ENCODE measurements around the gene S100A7.

DNA sequence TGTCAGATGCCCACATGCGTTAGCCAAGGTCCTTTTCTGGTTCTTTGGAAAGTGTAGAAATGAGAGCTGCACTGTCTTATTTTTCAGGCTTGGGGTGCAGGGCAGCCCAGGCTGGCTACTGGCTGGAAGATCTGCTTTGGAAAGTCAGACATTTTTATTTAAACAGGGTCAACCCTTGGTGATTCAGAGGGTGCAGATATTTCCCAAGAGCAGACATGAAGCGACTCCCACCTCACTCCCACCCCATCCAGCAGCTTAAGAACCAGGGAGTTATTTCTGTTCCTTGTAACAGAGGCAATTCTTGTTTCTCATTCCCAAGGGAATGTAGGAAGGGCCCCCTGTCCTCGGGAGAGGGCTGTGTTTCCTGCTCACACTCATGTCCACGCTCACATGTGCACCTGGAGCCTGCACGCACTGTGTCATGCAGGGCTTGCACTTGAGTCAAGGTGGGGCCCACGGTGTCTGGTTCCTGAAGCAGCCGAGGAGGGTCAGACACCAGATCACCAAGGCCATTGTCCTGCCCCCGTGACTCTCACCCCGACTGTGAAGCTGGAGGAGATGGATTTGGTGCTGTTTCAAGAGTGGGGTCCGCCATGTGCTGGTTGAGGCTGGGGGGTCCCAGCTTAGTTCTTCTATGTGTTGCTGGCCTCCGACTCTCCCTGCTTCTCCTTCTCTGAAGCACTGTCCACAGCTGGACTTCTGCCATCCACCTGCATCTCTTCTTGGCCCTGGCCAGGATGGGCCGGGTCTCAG lies 43.1 kb downstream of the S100A7 start:
- TF ChIP-seq EP300 (conservative IDR thresholded peaks at IDR 0.05; ENCODE audit: poor library complexity, severe bottlenecking) (no peak), RAD21 (conservative IDR thresholded peaks at IDR 0.05) (no peak), EZH2 (IDR thresholded peaks at IDR 0.05; ENCODE audit: borderline replicate concordance, insufficient read depth, low read length, poor library complexity, severe bottlenecking) (no peak), TAF1 (IDR thresholded peaks at IDR 0.05; ENCODE audit: low read depth) (no peak), POLR2AphosphoS5 (IDR thresholded peaks at IDR 0.05) (no peak), SMC3 (conservative IDR thresholded peaks at IDR 0.05; ENCODE audit: poor library complexity) (no peak), MXI1 (conservative IDR thresholded peaks at IDR 0.05; ENCODE audit: poor library complexity, severe bottlenecking) (no peak)
- TF ChIP-seq, protein P1, sequence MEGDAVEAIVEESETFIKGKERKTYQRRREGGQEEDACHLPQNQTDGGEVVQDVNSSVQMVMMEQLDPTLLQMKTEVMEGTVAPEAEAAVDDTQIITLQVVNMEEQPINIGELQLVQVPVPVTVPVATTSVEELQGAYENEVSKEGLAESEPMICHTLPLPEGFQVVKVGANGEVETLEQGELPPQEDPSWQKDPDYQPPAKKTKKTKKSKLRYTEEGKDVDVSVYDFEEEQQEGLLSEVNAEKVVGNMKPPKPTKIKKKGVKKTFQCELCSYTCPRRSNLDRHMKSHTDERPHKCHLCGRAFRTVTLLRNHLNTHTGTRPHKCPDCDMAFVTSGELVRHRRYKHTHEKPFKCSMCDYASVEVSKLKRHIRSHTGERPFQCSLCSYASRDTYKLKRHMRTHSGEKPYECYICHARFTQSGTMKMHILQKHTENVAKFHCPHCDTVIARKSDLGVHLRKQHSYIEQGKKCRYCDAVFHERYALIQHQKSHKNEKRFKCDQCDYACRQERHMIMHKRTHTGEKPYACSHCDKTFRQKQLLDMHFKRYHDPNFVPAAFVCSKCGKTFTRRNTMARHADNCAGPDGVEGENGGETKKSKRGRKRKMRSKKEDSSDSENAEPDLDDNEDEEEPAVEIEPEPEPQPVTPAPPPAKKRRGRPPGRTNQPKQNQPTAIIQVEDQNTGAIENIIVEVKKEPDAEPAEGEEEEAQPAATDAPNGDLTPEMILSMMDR (IDR thresholded peaks at IDR 0.05; ENCODE audit: poor library complexity, severe bottlenecking), result no peak

All from neural cell (in vitro differentiated cells).